ENCODE measurements around the gene ERCC6L. TPM values are rescaled to one million over a fixed set of nuclear protein-coding genes. Genes with fewer than 3 reads are reported as not detected.

The ERCC6L gene
- total and polyA plus RNA-seq, 12 donors, result 0.01 to 0.23 (median 0.12) TPM; not detected in 8

- 94 to 99% methylated on average over 3 of the region's 3 CpGs for WGBS, 2 donors
- H3K9me3 ChIP-seq, result no peaks in the 10 kb centered on the region
- no peak overlapping the region for H3K4me3 ChIP-seq
- peaks cover 0 to 6% (median 0%) of the 10 kb centered on the region in 9 donors for H3K4me1 ChIP-seq
- DNase-seq (no peak), ATAC-seq (no peak)
- intact Hi-C loops (cut with DNase I), result loop anchor here in 1 of 10 donors (10.0 kb wide), 1 partner anchor 260 kb away; no protein-coding TSS in a partner anchor
- H3K27me3 ChIP-seq, result no peaks in the 10 kb centered on the region
- no peak overlapping the region for H3K27ac ChIP-seq
- TF ChIP-seq CTCF (IDR thresholded peaks at IDR 0.05), result no peak
- peaks cover 0 to 38% (median 0%) of the 10 kb centered on the region in 9 donors for H3K36me3 ChIP-seq
These were observed 26.4 kb upstream of the ERCC6L start for GRCh38 chrX:72265263-72265662.

- intact Hi-C loops (cut with DNase I), result loop anchor here in 1 of 10 donors (10.0 kb wide), 1 partner anchor 257 kb away; no protein-coding TSS in a partner anchor
- no peak for TF ChIP-seq CTCF (IDR thresholded peaks at IDR 0.05)
- WGBS, 2 donors, result 52 to 70% methylated on average over 7 of the region's 7 CpGs
- no peak for ATAC-seq
- Histone ChIP-seq H3K4me1 (no peaks in the 10 kb centered on the region), H3K4me3 (no peak overlapping the region), H3K27me3 (peaks cover 0 to 3% (median 0%) of the 10 kb centered on the region in 7 donors), H3K9me3 (no peaks in the 10 kb centered on the region), H3K36me3 (peaks cover 0 to 6% (median 0%) of the 10 kb centered on the region in 9 donors), H3K27ac (no peak overlapping the region)
- no peak for DNase-seq
These were observed 23.2 kb upstream of the ERCC6L start for GRCh38 chrX:72262077-72262476.

GRCh38 chrX:72260448-72260847 lies 21.6 kb upstream of the ERCC6L start:
- Histone ChIP-seq H3K4me3 (no peak overlapping the region), H3K27me3 (peaks cover 0 to 19% (median 0%) of the 10 kb centered on the region in 7 donors), H3K9me3 (no peaks in the 10 kb centered on the region), H3K27ac (no peak overlapping the region), H3K4me1 (no peaks in the 10 kb centered on the region), H3K36me3 (no peaks in the 10 kb centered on the region)
- ATAC-seq (no peak), DNase-seq (no peak)
- intact Hi-C loops (cut with DNase I), result loop anchor here in 1 of 10 donors (10.0 kb wide), 1 partner anchor 256 kb away; no protein-coding TSS in a partner anchor
- WGBS, 2 donors, result 92 to 97% methylated on average over 4 of the region's 4 CpGs
- no peak for TF ChIP-seq CTCF (IDR thresholded peaks at IDR 0.05)

- no peak for TF ChIP-seq CTCF (IDR thresholded peaks at IDR 0.05)
- Histone ChIP-seq H3K27me3 (peaks cover 0 to 42% (median 0%) of the 10 kb centered on the region in 7 donors), H3K4me1 (no peaks in the 10 kb centered on the region), H3K27ac (no peak overlapping the region), H3K9me3 (no peaks in the 10 kb centered on the region), H3K4me3 (no peak overlapping the region), H3K36me3 (no peaks in the 10 kb centered on the region)
- intact Hi-C loops (cut with DNase I), result no loop called here
- 70 to 73% methylated on average over 7 of the region's 7 CpGs for WGBS, 2 donors
- DNase-seq (no peak), ATAC-seq (no peak)
These were observed 19.3 kb upstream of the ERCC6L start for GRCh38 chrX:72258174-72258573.
